ENCODE data around the gene LAMTOR3.

- TF ChIP-seq CTCF (IDR thresholded peaks at IDR 0.05) = no peak
- no peak for TF ChIP-seq POLR2A (IDR thresholded peaks at IDR 0.05)
- TF ChIP-seq EP300 (IDR thresholded peaks at IDR 0.05) = no peak
Observed at GRCh38 chr4:99878604-99879003, 15.6 kb downstream of the LAMTOR3 start.

Data from tibial nerve (tissue), 4 donors.